ENCODE data around the gene FOXO3.
A peak's percentile ranks its signal among the peaks of the same experiment; 100 is the strongest.
"Not testable (repeated sequence)": the region's sequence is repeated elsewhere in the genome, so short reads cannot be mapped to it uniquely, and the experiment has no call there.

Gene FOXO3

GRCh38 chr6:108526739-108527174 lies 34.0 kb upstream of the FOXO3 start:
- peak; percentile 85 for TF ChIP-seq CTCF (conservative IDR thresholded peaks at IDR 0.05; ENCODE audit: low read depth)
- POLR2A ChIA-PET (ENCODE audit: low non-redundant PET), result no interaction called here
- CTCF ChIA-PET, result interaction anchor here (0.5 to 0.7 kb wide), 7 partner anchors 9 to 804 kb away, joined by 3 to 7 read pairs (median 5); no protein-coding TSS in a partner anchor
- no peak overlapping the region for H3K27ac ChIP-seq
- peak; percentile 41 for DNase-seq (ENCODE audit: low spot score)

GRCh38 chr6:108528878-108529277 lies 31.8 kb upstream of the FOXO3 start:
- ChIA-PET CTCF (no interaction called here), POLR2A (ENCODE audit: low non-redundant PET) (no interaction called here)
- DNase-seq (ENCODE audit: low spot score), result no peak
- TF ChIP-seq CTCF (conservative IDR thresholded peaks at IDR 0.05; ENCODE audit: low read depth), result no peak
- H3K27ac ChIP-seq, result no peak overlapping the region

- TF ChIP-seq CTCF (conservative IDR thresholded peaks at IDR 0.05; ENCODE audit: low read depth), result no peak
- no peak overlapping the region for H3K27ac ChIP-seq
- no peak for DNase-seq (ENCODE audit: low spot score)
- ChIA-PET CTCF (no interaction called here), POLR2A (ENCODE audit: low non-redundant PET) (no interaction called here)
Measured at GRCh38 chr6:108531332-108531731, 29.4 kb upstream of the FOXO3 start.

- ChIA-PET CTCF (interaction anchor here (0.6 kb wide), 1 partner anchor 8 kb away, joined by 3 read pairs; no protein-coding TSS in a partner anchor), POLR2A (ENCODE audit: low non-redundant PET) (no interaction called here)
- no peak for DNase-seq (ENCODE audit: low spot score)
- H3K27ac ChIP-seq, result no peak overlapping the region
- no peak for TF ChIP-seq CTCF (conservative IDR thresholded peaks at IDR 0.05; ENCODE audit: low read depth)
Measured at GRCh38 chr6:108535114-108535742, 25.5 kb upstream of the FOXO3 start.

GRCh38 chr6:108535920-108536535 lies 24.7 kb upstream of the FOXO3 start:
- POLR2A ChIA-PET (ENCODE audit: low non-redundant PET); DNase-seq (ENCODE audit: low spot score); H3K27ac ChIP-seq: not testable (repeated sequence)
- CTCF ChIA-PET, result interaction anchor here (0.6 to 0.7 kb wide), 2 partner anchors 9 to 38 kb away, joined by 3 to 4 read pairs; no protein-coding TSS in a partner anchor

- DNase-seq (ENCODE audit: low spot score), result peak; percentile 74
- TF ChIP-seq CTCF (conservative IDR thresholded peaks at IDR 0.05; ENCODE audit: low read depth), result peak; percentile 79
- ChIA-PET CTCF (interaction anchor here (0.6 to 1.8 kb wide), 16 partner anchors 9 to 825 kb away, joined by 3 to 21 read pairs (median 4); partner anchors contain the start of gene ARMC2), POLR2A (ENCODE audit: low non-redundant PET) (no interaction called here)
- H3K27ac ChIP-seq, result no peak overlapping the region
Measured at GRCh38 chr6:108541843-108542759, 18.6 kb upstream of the FOXO3 start.
